Femur (tissue), 1 donor: ENCODE results near the gene U2AF1L4.
"Not testable (repeated sequence)": the region's sequence is repeated elsewhere in the genome, so short reads cannot be mapped to it uniquely, and the experiment has no call there.

Experiments
- DNase-seq: peaks from one replicate; pipeline ENCODE4 v3.0.0-alpha.2; 2017

The U2AF1L4 gene

DNA sequence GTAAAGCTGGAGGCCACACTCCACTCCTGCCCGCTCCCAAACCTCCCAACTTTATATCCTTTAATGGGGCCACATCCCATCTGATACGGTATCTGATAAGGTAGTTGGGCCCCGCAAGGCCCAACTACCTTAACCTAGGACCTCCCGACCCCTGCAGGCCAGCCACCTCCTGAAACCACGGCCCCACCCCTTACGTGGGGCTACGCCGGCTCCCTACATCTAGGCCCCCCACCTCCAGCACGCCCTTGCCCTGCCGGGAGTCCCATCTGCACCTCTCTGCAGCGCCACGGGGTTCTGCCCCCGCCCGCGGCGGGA lies 5.2 kb downstream of the U2AF1L4 start:
- DNase-seq = no peak

DNA sequence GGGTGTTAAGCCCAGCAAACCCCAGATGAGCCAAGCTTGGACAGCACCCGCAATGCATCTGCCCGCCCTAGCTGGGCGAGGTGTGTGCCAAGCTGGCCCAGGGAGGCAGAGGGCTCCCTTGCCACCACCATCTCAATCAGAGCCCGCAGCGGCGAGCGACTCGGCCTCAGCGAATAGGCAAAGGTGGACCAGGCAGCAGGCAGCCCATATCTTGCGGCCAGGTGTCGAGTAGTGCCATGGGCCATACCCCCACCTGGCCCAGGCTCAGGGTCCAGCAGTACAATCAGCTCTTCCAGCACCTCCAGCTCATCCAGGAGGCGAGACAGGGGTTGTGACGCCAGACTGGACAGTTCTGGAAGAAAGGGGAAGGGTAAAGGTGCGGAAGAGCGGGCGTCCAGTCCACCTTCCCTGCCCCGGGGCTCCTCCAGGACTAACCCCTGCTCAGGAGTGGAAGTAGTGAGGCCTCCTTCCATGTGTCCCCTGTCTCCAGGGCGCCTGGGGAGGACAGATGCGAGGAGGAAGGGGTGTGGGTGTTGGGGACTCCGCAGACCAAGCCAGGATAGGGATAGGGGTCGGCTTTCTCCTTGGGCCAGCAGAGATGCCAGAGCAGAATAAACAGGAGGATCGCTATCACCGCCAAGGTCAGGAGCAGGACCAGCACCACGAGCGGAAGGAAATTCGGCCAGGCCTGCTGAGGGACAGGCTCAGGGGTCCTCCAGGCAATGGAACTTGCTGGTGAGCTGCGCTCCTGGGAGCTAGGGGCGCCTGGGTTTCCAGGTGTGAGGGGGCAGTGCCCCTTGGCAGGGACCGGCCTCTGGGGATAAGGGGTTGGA lies 5.7 kb downstream of the U2AF1L4 start:
- no peak for DNase-seq

DNA sequence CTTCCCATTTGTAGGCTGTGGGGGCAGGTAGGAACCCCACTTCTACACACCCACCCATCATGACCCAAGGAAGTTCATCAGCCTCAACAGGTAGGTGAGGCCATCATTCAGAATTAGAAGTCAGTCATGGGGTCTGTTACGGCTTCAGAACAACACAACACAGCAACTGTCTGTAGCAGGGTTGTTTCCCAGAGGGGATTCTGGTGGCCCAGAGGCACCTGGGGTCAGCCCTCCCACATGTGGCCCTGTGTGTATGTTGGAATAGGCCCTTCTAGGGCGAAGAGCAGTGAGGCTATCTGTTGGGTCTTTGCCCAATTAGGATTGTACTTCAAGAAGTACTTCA lies 6.4 kb downstream of the U2AF1L4 start:
- no peak for DNase-seq

DNA sequence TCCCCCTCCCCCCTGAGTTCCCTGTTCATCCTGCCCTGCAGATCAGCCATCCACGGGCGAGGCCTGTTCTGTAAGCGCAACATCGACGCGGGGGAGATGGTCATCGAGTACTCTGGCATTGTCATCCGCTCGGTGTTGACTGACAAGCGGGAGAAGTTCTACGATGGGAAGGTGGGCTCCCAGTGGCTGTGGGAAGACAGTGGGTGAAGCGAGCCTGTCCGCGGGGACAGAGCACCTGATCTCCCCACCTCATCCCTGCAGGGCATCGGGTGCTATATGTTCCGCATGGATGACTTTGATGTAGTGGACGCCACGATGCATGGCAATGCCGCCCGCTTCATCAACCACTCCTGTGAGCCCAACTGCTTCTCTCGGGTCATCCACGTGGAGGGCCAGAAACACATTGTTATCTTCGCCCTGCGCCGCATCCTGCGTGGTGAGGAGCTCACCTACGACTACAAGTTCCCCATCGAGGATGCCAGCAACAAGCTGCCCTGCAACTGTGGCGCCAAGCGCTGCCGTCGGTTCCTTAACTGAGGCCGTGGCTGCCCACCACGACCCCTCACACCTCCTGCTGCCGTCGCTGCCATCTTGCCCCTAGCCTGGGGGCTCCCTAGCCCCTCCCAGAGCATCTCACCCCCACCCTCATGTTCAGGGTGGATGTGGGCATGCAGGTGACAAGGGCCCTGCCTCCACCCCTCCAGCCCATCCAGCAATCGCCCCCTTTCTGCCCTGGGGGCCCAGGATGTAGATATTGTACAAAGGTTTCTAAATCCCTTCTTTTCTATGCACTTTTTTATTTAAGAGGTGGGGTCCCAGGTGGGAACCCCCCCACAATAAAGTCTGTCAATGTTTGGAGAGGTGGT lies 7.0 kb downstream of the U2AF1L4 start:
- DNase-seq = no peak

DNA sequence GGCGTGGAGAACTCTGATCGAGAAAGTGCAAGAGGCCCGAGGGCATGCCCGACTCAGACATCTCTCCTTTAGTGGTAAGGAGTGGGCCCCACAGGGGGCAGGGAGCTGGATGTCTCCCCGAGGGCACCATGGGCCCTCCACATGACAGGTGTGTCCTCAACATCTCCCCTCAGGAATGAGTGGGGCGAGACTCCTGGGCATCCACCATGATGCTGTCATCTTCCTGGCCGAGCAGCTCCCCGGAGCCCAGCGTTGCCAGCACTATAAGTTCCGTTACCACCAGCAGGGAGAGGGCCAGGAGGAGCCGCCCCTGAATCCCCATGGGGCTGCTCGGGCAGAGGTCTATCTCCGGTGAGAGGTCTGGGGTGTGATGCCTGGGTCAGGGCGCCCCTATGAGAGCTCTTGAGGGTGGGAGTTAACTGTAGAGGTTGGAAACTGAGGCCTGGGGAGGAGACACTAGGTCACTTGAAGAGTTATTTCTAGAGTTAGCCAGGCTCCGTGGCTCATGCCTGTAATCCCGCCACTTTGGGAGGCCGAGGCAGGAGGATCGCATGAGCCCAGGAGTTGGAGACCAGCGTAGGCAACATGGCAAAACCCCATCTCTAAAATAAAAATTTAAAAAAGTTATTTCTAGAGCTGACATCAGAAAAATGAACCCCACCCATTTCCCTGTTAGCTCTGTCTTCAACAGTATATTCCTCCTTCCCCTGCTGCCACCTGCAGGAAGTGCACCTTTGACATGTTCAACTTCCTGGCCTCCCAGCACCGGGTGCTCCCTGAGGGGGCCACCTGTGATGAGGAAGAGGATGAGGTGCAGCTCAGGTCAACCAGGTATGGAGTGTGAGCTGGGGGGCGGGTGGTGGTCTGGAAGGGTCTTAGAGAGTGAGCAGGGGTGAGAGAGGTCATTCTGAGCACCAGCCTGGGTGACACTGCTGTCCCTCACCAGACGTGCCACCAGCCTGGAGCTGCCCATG lies 8.0 kb downstream of the U2AF1L4 start:
- DNase-seq = no peak

DNA sequence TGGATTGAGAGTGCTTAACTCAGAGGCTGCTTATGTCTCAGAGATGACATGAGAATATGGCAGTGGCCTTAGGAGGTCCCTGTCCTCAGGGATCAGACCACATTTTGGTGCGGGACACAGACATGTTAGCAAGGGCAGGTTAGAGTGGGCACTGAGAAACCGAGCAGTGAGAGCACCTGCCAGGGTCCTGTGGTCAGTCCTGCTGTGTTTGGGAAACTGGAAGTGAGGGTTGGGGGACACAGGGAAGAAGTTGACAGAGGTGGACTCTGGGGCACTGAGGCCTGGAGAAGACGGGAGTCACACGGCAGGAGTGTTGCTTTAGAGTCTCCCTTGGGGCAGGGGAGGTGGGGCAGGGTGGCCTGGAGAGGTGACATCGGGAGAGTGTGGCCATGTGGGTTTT lies 10.3 kb downstream of the U2AF1L4 start:
- DNase-seq = no peak

DNA sequence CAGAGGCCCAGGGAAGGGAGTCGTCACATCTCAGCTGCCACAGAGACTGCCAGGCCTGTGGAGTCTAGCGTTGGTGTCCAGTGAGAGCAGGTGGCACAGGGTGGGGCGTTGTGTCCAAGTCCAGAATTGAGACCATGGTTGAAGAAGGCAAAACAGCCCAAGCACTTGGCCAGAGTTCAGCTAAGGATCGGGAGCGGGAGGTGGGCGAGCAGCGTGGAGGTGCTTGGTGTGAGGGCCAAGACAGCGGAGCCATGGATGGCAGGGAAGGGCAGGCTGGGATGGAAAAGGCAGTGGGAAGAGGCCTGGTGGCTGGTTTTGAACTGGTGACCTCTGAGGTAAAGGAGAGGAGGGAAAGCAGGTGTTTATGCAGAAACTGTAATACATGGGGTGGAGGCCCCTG lies 10.9 kb downstream of the U2AF1L4 start:
- no peak for DNase-seq

DNA sequence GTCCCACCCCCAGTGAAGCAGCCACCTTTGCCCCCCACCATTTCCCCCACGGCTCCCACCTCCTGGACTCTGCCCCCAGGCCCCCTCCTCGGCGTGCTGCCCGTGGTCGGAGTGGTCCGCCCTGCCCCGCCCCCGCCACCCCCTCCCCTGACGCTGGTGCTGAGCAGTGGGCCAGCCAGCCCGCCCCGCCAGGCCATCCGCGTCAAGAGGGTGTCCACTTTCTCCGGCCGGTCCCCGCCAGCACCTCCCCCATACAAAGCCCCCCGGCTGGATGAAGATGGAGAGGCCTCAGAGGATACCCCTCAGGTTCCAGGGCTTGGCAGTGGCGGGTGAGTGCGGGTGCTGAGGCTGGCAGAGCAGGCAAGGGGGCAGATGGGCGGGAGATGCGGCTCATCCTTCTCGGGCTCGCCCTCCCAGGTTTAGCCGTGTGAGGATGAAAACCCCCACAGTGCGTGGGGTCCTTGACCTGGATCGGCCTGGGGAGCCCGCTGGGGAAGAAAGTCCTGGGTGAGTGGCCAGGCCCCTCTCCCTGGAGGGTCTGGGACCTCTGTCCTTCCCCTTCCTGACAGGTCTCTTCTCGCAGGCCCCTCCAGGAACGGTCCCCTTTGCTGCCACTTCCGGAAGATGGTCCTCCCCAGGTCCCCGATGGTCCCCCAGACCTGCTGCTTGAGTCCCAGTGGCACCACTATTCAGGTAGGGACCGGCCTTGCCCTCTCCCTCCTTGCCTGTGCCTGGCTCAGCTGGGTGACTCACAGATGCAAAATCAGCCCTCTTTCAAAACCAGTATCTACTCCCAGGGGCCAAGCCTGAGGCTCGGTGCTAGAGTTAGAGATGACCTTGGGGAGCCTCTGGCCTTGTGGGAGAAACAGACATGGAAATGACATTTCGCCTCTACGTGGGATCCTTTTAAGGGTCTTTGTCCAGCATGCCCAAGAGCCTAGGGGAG lies 11.8 kb downstream of the U2AF1L4 start:
- DNase-seq = no peak

DNA sequence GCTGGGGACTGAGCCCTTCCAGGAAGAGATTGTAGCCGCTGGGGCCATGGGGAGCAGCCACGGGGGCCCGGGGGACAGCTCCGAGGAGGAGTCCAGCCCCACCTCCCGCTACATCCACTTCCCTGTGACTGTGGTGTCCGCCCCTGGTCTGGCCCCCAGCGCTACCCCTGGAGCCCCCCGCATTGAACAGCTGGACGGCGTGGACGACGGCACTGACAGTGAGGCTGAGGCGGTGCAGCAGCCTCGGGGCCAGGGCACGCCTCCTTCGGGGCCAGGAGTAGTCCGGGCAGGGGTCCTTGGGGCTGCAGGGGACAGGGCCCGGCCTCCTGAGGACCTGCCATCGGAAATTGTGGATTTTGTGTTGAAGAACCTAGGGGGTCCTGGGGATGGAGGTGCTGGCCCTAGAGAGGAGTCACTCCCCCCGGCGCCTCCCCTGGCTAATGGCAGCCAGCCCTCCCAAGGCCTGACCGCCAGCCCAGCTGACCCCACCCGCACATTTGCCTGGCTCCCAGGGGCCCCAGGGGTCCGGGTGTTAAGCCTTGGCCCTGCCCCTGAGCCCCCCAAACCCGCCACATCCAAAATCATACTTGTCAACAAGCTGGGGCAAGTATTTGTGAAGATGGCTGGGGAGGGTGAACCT lies 12.6 kb downstream of the U2AF1L4 start:
- no peak for DNase-seq

DNA sequence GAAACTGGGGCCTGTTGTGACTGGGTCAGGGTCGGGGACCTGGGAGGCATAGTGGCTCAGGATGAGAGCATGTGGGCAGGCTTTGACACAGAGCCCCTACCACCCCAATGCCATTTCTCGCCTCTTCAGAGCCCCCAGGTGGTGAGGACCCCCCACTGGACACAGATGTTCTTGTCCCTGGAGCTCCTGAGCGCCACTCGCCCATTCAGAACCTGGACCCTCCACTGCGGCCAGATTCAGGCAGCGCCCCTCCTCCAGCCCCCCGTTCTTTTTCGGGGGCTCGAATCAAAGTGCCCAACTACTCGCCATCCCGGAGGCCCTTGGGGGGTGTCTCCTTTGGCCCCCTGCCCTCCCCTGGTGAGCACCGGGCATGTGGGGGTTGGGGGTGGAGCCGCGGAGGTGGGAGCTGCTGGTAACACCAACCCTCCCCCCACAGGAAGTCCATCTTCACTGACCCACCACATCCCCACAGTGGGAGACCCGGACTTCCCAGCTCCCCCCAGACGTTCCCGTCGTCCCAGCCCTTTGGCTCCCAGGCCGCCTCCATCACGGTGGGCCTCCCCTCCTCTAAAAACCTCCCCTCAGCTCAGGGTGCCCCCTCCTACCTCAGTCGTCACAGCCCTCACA lies 13.3 kb downstream of the U2AF1L4 start:
- DNase-seq = no peak

DNA sequence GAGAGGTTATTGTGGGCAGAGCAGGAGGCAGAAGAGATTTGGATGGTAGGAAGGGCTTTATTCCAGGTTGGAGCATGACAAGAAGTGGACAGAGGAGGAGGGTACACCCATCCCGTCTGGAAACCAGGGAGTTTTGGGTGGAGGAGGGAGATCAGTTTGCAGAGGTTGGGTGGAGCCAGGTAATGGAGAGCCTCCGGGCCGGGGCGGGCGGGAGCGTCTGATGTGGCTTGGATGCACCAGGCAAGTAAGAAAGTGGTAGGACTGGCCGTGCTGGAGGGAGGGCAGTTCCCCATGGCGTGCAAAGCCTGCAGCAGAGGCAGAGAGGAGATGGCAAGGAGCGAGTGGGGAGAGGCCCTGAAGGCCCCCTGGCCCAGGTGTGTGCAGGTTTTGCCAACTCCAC lies 13.9 kb downstream of the U2AF1L4 start:
- no peak for DNase-seq

DNA sequence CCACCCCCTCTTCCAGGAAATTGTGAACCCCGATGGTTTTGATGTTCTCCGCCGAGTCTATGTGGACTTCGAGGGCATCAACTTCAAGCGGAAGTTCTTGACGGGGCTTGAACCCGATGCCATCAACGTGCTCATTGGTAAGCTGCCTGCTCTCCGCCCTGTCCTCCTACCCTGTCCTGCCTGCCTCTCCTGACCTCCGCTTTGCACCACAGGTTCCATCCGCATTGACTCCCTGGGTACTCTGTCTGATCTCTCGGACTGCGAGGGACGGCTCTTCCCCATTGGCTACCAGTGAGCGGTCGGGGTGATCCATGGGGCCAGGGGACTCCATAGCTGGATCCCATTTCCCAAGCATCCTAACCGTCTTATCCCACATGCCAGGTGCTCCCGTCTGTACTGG lies 14.9 kb downstream of the U2AF1L4 start:
- no peak for DNase-seq

DNA sequence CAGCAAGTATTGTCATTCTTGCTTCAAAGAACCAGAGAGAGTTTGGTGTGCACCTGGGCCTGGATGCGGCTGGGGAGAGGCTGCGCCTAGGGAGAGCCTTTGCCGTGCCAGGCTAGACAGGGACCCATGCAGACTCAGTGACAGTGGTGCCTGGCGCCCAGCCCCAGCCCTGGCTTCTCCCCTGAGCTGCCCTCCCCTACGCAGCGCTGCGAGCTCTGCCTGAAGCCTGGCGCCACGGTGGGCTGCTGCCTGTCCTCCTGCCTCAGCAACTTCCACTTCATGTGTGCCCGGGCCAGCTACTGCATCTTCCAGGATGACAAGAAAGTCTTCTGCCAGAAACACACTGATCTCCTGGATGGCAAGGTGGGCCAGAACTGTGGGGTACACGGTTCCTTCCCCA lies 15.5 kb downstream of the U2AF1L4 start:
- no peak for DNase-seq

DNA sequence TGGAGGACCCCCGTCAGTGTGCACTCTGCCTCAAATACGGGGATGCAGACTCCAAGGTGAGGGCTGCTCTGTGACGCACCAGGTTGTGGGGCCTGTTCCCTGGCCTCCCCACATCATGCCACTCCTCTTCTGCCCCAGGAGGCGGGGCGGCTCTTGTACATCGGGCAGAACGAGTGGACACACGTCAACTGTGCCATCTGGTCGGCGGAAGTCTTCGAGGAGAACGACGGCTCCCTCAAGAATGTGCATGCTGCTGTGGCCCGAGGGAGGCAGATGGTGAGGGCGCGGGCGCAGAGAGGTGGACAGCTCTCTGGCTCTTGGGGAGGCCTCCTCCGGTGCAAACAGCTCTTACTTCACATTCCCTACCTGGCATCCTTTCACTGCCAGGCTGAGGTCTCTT lies 16.2 kb downstream of the U2AF1L4 start:
- no peak for DNase-seq

DNA sequence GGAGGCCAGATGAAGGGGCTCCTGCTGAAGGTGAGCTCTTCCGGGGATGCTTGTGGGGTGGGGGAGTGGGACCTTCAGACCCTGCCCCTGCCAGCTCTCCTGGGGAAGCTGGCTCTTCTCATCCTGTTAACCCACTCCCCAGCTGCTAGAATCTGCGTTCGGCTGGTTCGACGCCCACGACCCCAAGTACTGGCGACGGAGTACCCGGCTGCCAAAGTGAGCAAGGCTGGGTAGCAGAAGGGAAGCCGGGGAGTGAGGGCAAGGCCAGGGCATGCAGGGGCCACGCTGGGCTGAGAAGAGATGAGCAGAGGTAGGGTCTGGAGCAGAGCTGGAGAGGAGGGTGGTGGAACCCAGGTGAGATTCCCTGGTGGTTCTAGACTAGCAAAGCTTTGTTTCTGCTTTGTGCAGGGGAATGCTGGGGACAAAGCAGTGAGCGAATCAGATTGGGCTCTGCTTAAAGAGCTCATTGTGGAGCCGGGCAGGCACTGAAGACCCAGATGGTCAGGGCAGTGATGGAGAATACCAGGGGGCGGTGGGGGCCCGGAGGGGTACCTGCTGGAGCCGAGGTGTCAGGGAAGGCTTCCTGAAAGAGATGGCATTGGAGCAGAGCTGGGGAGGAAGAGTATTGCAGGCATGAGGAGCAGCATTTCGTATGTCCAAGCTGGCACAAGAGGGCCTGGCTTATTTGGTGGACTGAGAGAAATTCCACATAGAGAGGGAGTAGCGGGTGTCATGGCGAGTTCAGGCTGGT lies 17.1 kb downstream of the U2AF1L4 start:
- DNase-seq = no peak

DNA sequence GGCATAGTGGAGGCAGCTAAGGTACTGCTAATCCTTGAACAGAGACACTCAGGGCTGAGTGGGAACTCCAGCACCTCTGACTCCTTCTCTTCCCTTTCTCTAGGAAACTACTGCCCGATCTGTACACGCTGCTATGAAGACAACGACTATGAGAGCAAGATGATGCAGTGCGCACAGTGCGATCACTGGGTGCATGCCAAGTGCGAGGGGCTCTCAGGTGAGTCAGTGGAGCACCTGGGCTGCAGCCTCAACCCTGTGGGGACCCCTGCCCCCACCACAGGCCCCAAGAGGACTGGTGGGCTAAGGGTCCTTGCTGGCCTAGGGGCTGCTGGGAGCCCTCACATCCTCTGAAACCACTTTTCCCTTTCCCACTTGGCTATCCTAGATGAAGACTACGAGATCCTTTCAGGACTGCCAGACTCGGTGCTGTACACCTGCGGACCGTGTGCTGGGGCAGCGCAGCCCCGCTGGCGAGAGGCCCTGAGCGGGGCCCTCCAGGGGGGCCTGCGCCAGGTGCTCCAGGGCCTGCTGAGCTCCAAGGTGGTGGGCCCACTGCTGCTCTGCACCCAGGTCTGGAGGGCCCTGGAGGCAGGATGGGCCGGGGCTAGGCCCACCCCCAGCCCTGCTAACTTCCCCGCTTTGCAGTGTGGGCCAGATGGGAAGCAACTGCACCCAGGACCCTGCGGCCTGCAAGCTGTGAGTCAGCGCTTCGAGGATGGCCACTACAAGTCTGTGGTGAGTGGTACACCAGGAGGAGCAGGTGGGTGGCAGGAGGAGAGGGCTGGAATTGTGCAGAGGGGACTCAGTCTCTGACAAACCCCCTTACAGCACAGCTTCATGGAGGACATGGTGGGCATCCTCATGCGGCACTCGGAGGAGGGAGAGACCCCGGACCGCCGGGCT lies 17.9 kb downstream of the U2AF1L4 start:
- DNase-seq = no peak

DNA sequence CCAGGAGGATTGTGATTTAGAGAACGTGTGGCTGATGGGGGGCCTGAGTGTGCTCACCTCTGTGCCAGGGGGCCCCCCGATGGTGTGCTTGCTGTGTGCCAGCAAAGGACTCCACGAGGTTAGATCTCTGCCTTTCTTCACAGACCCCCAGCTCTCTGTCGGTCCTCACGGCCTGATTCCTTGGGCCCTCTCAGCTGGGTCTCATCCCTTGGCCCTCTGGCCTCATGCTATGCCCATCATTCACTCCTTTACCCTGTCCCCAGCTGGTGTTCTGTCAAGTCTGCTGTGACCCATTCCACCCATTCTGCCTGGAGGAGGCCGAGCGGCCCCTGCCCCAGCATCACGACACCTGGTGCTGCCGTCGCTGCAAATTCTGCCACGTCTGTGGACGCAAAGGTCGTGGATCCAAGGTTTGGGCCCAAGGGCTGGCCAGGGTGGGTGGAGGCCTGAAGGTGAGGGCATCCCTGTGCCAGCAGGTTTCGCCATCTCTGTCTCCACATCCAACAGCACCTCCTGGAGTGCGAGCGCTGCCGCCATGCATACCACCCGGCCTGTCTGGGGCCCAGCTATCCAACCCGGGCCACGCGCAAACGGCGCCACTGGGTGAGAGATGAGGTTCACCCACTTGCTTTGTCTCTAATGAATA lies 19.9 kb downstream of the U2AF1L4 start:
- no peak for DNase-seq

DNA sequence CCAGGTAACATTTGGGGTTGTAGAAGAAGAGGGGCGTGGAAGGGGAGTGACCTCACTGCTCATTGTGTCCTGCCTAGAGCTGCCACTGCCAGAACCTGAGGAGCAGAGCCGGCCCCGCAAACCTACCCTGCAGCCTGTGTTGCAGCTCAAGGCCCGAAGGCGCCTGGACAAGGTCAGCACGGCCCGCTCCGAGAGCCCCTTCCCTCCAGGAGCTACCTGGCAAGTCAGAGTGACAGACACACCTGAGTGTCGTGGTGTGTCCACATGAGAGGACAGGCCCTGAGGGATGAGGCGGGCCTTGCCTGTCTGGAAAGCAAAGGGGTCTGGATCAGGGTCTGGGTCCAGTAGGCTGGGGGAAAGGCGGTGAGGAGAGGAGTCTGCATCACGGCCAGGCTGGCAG lies 20.7 kb downstream of the U2AF1L4 start:
- DNase-seq = peak; percentile 14

DNA sequence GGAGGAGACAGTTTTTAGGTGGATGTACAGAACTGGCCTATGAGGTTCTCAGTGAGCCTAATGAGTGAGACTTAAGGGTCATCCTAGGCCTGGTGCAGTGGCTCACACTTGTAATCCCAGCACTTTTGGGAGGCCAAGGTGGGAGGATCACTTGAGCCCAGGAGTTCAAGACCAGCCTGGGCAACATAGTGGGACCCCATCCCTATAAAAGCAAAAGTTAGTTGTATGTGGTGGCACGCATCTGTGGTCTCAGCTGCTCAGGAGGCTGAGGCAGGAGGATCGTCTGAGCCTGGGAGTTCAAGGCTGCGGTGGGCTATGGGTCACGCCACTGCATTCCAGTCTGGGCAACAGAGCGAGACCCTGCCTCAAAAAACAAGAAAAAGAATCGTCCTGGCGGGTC lies 21.1 kb downstream of the U2AF1L4 start:
- not testable (repeated sequence) for DNase-seq
